Measurements from ENCODE around the gene RHOF.

DNA sequence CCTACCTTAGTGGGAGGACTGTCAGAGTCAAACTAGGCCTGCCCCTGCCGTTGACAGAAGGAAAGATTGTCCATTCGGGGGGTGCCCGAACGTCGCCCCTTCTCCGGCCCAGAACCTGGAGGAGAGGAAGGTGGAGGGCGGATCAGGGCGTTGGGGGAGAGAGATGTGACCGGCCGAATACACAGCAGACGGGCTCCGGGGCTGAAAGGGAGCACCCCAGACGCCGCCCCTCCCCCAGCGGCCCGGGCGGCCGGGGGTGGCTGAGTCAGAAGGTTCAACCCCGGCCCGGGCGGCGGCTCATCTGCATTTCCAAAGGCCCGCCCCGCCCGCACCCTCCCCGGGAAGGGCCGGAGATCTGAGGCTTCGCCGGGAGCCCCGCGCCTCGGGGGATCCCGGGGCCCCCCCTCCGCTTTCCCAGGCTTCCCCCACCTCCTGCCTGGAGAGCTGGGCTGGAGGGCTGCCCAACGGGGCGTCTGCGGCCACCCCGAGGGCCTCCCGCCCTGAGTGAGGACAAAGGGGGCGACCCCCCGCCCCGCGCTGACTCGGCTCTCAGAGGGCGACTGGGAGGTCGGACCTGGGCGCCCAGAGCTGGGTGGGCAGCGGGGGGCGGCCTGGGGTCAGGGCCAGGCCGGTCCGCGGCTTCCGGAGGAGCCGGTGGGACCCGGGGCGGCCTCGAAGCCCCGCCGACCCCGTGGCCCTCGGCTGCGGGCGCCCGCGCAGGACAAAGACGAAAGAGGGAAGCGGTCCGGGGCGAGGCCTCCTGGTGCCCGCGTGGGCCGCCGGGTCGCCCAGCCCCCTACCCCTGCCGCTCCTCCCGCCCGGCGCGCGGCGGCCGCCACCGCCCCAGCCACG lies 6.6 kb upstream of the RHOF start:
- TF ChIP-seq, protein P1, sequence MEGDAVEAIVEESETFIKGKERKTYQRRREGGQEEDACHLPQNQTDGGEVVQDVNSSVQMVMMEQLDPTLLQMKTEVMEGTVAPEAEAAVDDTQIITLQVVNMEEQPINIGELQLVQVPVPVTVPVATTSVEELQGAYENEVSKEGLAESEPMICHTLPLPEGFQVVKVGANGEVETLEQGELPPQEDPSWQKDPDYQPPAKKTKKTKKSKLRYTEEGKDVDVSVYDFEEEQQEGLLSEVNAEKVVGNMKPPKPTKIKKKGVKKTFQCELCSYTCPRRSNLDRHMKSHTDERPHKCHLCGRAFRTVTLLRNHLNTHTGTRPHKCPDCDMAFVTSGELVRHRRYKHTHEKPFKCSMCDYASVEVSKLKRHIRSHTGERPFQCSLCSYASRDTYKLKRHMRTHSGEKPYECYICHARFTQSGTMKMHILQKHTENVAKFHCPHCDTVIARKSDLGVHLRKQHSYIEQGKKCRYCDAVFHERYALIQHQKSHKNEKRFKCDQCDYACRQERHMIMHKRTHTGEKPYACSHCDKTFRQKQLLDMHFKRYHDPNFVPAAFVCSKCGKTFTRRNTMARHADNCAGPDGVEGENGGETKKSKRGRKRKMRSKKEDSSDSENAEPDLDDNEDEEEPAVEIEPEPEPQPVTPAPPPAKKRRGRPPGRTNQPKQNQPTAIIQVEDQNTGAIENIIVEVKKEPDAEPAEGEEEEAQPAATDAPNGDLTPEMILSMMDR (conservative IDR thresholded peaks at IDR 0.05 in 1 of 2, IDR thresholded peaks at IDR 0.05 in 1 of 2; ENCODE audit: low read depth in 1 of 2, low read length in 2 of 2) = no peak
- no peak for TF ChIP-seq EZH2 (IDR thresholded peaks at IDR 0.05; ENCODE audit: low read length, missing control alignments)

Measured in fibroblast of lung (primary cell).